CD4-positive, alpha-beta T cell (primary cell): ENCODE measurements around the gene RXFP2. TPM values are rescaled to one million over a fixed set of nuclear protein-coding genes. Genes with fewer than 3 reads are reported as not detected.

Source experiments
- ATAC-seq: fragments of 200-7000 bp; cut with Tn5 transposase; one replicate; pipeline ENCODE4 v1.10.0; 2022; ENCODE audit warnings: mild to moderate bottlenecking; ENCODE audit not compliant: poor library complexity
- CTCF ChIA-PET: fragments of 350-600 bp; sonication (Branson Sonifier 250); formaldehyde crosslinking; loops from one replicate; lab custom pipeline; 2021; ENCODE audit warnings: antibody characterized with exemption, inconsistent platforms; lab: Charles Lee
- POLR2A ChIA-PET: fragments of 350-600 bp; sonication (Branson Sonifier 250); formaldehyde crosslinking; loops from one replicate; lab custom pipeline; 2021; ENCODE audit warnings: antibody characterized with exemption, inconsistent platforms; lab: Charles Lee
- DNase-seq, 14 experiments: peaks; one replicate each; pipeline ENCODE4 v3.0.0-alpha.2; 2013 to 2020; ENCODE audit warnings: mixed read lengths in 2 of 14
- H3K27ac ChIP-seq, 2 donors: one replicate each; pipeline versions ENCODE4 v1.5.1 to v1.7.0; 2013; ENCODE audit warnings: low read length in 2 of 2, low read depth in 1 of 2, mild to moderate bottlenecking in 1 of 2
- H3K27me3 ChIP-seq, 2 experiments: 1 replicate in 1 of 2; 2 replicates in 1 of 2; pipeline versions ENCODE4 v1.6.1 to v1.7.0; 2013; ENCODE audit warnings: low read length in 2 of 2, control low read depth in 1 of 2, mild to moderate bottlenecking in 1 of 2, moderate library complexity in 1 of 2; ENCODE audit not compliant: insufficient read depth in 2 of 2, control insufficient read depth in 1 of 2
- H3K36me3 ChIP-seq: one replicate; pipeline ENCODE4 v1.6.1; 2013; ENCODE audit warnings: low read length, control low read depth; ENCODE audit not compliant: insufficient read depth
- H3K4me1 ChIP-seq: one replicate; pipeline ENCODE4 v1.6.1; 2013; ENCODE audit warnings: low read length, control low read depth; ENCODE audit not compliant: insufficient read depth
- H3K4me3 ChIP-seq: one replicate; pipeline ENCODE4 v1.5.1; 2013; ENCODE audit warnings: mild to moderate bottlenecking, low read length, moderate library complexity
- H3K9me3 ChIP-seq, 2 experiments: 1 replicate in 1 of 2; 2 replicates in 1 of 2; pipeline versions ENCODE4 v1.6.1 to v1.7.0; 2013; ENCODE audit warnings: low read length in 2 of 2, mild to moderate bottlenecking in 2 of 2, control low read depth in 1 of 2, moderate library complexity in 1 of 2; ENCODE audit not compliant: control insufficient read depth in 1 of 2, insufficient read depth in 1 of 2
- H3K27ac Mint-ChIP-seq: one replicate; pipeline ENCODE4 v1.8.0; 2020; ENCODE audit warnings: mixed read lengths
- H3K27me3 Mint-ChIP-seq: one replicate; pipeline ENCODE4 v1.8.0; 2021; ENCODE audit warnings: mixed read lengths
- H3K36me3 Mint-ChIP-seq: one replicate; pipeline ENCODE4 v1.8.0; 2021; ENCODE audit warnings: low read depth, mixed read lengths
- H3K4me1 Mint-ChIP-seq: one replicate; pipeline ENCODE4 v1.8.0; 2021; ENCODE audit warnings: low read depth, mixed read lengths
- H3K4me3 Mint-ChIP-seq: one replicate; pipeline ENCODE4 v1.8.0; 2020; ENCODE audit warnings: mild to moderate bottlenecking, mixed read lengths
- H3K9me3 Mint-ChIP-seq: one replicate; pipeline ENCODE4 v1.8.0; 2020; ENCODE audit warnings: mixed read lengths
- CTCF ChIP-seq: fragments of 200-600 bp; IDR thresholded peaks from one replicate; pipeline ENCODE4 v1.8.0; 2022; ENCODE audit warnings: antibody characterized with exemption, mild to moderate bottlenecking
- intact Hi-C, 2 experiments: fragments of 100-400 bp; cut with DNase I in 1 of 2; cut with micrococcal nuclease in 1 of 2; formaldehyde crosslinking; loops; one replicate each; pipeline versions ENCODE4 v1.15.1 to v1.9.0; 2023 to 2025; cut with DNase I, micrococcal nuclease
- polyA plus RNA-seq, 2 donors: library from polyadenylated mRNA; unstranded; fragments of 120-200 nt; gene quantifications; one replicate each; pipeline ENCODE4 v1.2.1, GENCODE V29; 2013
- total RNA-seq, 174 experiments: library from RNA in 2 of 174; stranded (reverse) in 2 of 174; gene quantifications; one replicate each; pipeline ENCODE4 v1.2.3 and lab custom pipeline; 2021 to 2026

RXFP2 gene
- not detected for total RNA-seq
- 0.03 TPM for polyA plus RNA-seq (2013, experiment 1 of 2)
- 0.03 TPM for polyA plus RNA-seq (2013, experiment 2 of 2)
- total RNA-seq (lab: John Stamatoyannopoulos, UW) = 0 to 0.14 (median 0) reads per million in 172 experiments

- Histone ChIP-seq H3K36me3 (no peaks in the 10 kb centered on the region), H3K9me3 (no peaks in the 10 kb centered on the region), H3K27ac (no peak within 1 kb of the TSS), H3K27me3 (no peaks in the 10 kb centered on the region), H3K4me3 (no peak within 1 kb of the TSS), H3K4me1 (no peaks in the 10 kb centered on the region)
- Mint-ChIP-seq H3K27ac (no peak within 1 kb of the TSS), H3K36me3 (no peaks in the 10 kb centered on the region), H3K4me3 (no peak within 1 kb of the TSS), H3K4me1 (peaks cover 4% of the 10 kb centered on the region), H3K9me3 (no peaks in the 10 kb centered on the region), H3K27me3 (peaks cover 23% of the 10 kb centered on the region)
- DNase-seq = no peak
- ChIA-PET POLR2A (no interaction called here), CTCF (no interaction called here)
- intact Hi-C loops = no loop called here
- TF ChIP-seq CTCF = no peak
- no peak for ATAC-seq
These were observed at the start of gene RXFP2 for GRCh38 chr13:31739226-31739625. TSS of gene RXFP2 (plus strand) at chr13:31739526. CDS start at chr13:31739613, 87 bp downstream.

- peaks cover 0 to 9% of the 10 kb centered on the region in 2 experiments for H3K9me3 ChIP-seq
- no peak overlapping the region for H3K27ac Mint-ChIP-seq
- peaks cover 4% of the 10 kb centered on the region for H3K27me3 Mint-ChIP-seq
- H3K36me3 Mint-ChIP-seq = no peaks in the 10 kb centered on the region
- H3K36me3 ChIP-seq = no peaks in the 10 kb centered on the region
- no peaks in the 10 kb centered on the region for H3K4me1 Mint-ChIP-seq
- no peak overlapping the region for H3K27ac ChIP-seq
- ATAC-seq = no peak
- H3K4me3 ChIP-seq = no peak overlapping the region
- H3K27me3 ChIP-seq = no peaks in the 10 kb centered on the region
- no peak for DNase-seq
- ChIA-PET POLR2A (no interaction called here), CTCF (no interaction called here)
- intact Hi-C loops = no loop called here
- no peak for TF ChIP-seq CTCF
- no peaks in the 10 kb centered on the region for H3K4me1 ChIP-seq
- peaks cover 10% of the 10 kb centered on the region for H3K9me3 Mint-ChIP-seq
- no peak overlapping the region for H3K4me3 Mint-ChIP-seq
These were observed 42.0 kb upstream of the RXFP2 start for GRCh38 chr13:31697290-31697689.

- H3K36me3 ChIP-seq = no peaks in the 10 kb centered on the region
- DNase-seq (no peak), ATAC-seq (no peak)
- H3K9me3 Mint-ChIP-seq = peaks cover 7% of the 10 kb centered on the region
- ChIA-PET CTCF (interaction anchor here (0.9 kb wide), 1 partner anchor 13 kb away, joined by 4 read pairs; no protein-coding TSS in a partner anchor), POLR2A (no interaction called here)
- no peaks in the 10 kb centered on the region for H3K4me1 Mint-ChIP-seq
- no peak overlapping the region for H3K4me3 Mint-ChIP-seq
- intact Hi-C loops = no loop called here
- H3K36me3 Mint-ChIP-seq = no peaks in the 10 kb centered on the region
- peaks cover 4% of the 10 kb centered on the region for H3K27me3 Mint-ChIP-seq
- H3K9me3 ChIP-seq = peaks cover 0 to 7% of the 10 kb centered on the region in 2 experiments
- H3K27me3 ChIP-seq = no peaks in the 10 kb centered on the region
- H3K27ac Mint-ChIP-seq = no peak overlapping the region
- H3K27ac ChIP-seq = no peak overlapping the region
- no peak for TF ChIP-seq CTCF
- H3K4me3 ChIP-seq = no peak overlapping the region
- no peaks in the 10 kb centered on the region for H3K4me1 ChIP-seq
These were observed 39.7 kb upstream of the RXFP2 start for GRCh38 chr13:31699650-31700049.
